Suprapubic skin (tissue), 3 donors: ENCODE results near the gene AKR1C8.

Experiments
- CTCF ChIP-seq, 2 donors: fragments of 200-600 bp in 1 of 2; fragments of 450-650 bp in 1 of 2; sonication (generic) in 1 of 2; IDR thresholded peaks; one replicate each; pipeline ENCODE4 v1.5.1; 2016 to 2019; ENCODE audit warnings: antibody characterized with exemption in 2 of 2, mild to moderate bottlenecking in 1 of 2, moderate library complexity in 1 of 2
- EP300 ChIP-seq: sonication (generic); formaldehyde crosslinking; IDR thresholded peaks from one replicate; pipeline ENCODE4 v1.6.1; 2017; ENCODE audit warnings: antibody characterized with exemption
- POLR2A ChIP-seq, 2 donors: fragments of 450-650 bp; IDR thresholded peaks; one replicate each; pipeline ENCODE4 v1.6.1; 2017; ENCODE audit warnings: antibody characterized with exemption in 2 of 2, mild to moderate bottlenecking in 2 of 2, moderate library complexity in 2 of 2

- no peak for TF ChIP-seq POLR2A (IDR thresholded peaks at IDR 0.05)
- TF ChIP-seq CTCF (IDR thresholded peaks at IDR 0.05), result no peak
- no peak for TF ChIP-seq EP300
Measured at GRCh38 chr10:5165738-5166137, 19.2 kb downstream of the AKR1C8 start.
